CD4-positive, alpha-beta T cell (primary cell): Measurements from ENCODE around the gene SLITRK3. TPM values are rescaled to one million over a fixed set of nuclear protein-coding genes. Genes with fewer than 3 reads are reported as not detected.

Experiments used
- ATAC-seq: fragments of 200-7000 bp; cut with Tn5 transposase; one replicate; pipeline ENCODE4 v1.10.0; 2022; ENCODE audit warnings: mild to moderate bottlenecking; ENCODE audit not compliant: poor library complexity
- CTCF ChIA-PET: fragments of 350-600 bp; sonication (Branson Sonifier 250); formaldehyde crosslinking; loops from one replicate; lab custom pipeline; 2021; ENCODE audit warnings: antibody characterized with exemption, inconsistent platforms; lab: Charles Lee
- POLR2A ChIA-PET: fragments of 350-600 bp; sonication (Branson Sonifier 250); formaldehyde crosslinking; loops from one replicate; lab custom pipeline; 2021; ENCODE audit warnings: antibody characterized with exemption, inconsistent platforms; lab: Charles Lee
- DNase-seq, 14 experiments: peaks; one replicate each; pipeline ENCODE4 v3.0.0-alpha.2; 2013 to 2020; ENCODE audit warnings: mixed read lengths in 2 of 14
- H3K27ac ChIP-seq, 2 donors: one replicate each; pipeline versions ENCODE4 v1.5.1 to v1.7.0; 2013; ENCODE audit warnings: low read length in 2 of 2, low read depth in 1 of 2, mild to moderate bottlenecking in 1 of 2
- H3K27me3 ChIP-seq, 2 experiments: 1 replicate in 1 of 2; 2 replicates in 1 of 2; pipeline versions ENCODE4 v1.6.1 to v1.7.0; 2013; ENCODE audit warnings: low read length in 2 of 2, control low read depth in 1 of 2, mild to moderate bottlenecking in 1 of 2, moderate library complexity in 1 of 2; ENCODE audit not compliant: insufficient read depth in 2 of 2, control insufficient read depth in 1 of 2
- H3K36me3 ChIP-seq: one replicate; pipeline ENCODE4 v1.6.1; 2013; ENCODE audit warnings: low read length, control low read depth; ENCODE audit not compliant: insufficient read depth
- H3K4me1 ChIP-seq: one replicate; pipeline ENCODE4 v1.6.1; 2013; ENCODE audit warnings: low read length, control low read depth; ENCODE audit not compliant: insufficient read depth
- H3K4me3 ChIP-seq: one replicate; pipeline ENCODE4 v1.5.1; 2013; ENCODE audit warnings: mild to moderate bottlenecking, low read length, moderate library complexity
- H3K9me3 ChIP-seq, 2 experiments: 1 replicate in 1 of 2; 2 replicates in 1 of 2; pipeline versions ENCODE4 v1.6.1 to v1.7.0; 2013; ENCODE audit warnings: low read length in 2 of 2, mild to moderate bottlenecking in 2 of 2, control low read depth in 1 of 2, moderate library complexity in 1 of 2; ENCODE audit not compliant: control insufficient read depth in 1 of 2, insufficient read depth in 1 of 2
- H3K27ac Mint-ChIP-seq: one replicate; pipeline ENCODE4 v1.8.0; 2020; ENCODE audit warnings: mixed read lengths
- H3K27me3 Mint-ChIP-seq: one replicate; pipeline ENCODE4 v1.8.0; 2021; ENCODE audit warnings: mixed read lengths
- H3K36me3 Mint-ChIP-seq: one replicate; pipeline ENCODE4 v1.8.0; 2021; ENCODE audit warnings: low read depth, mixed read lengths
- H3K4me1 Mint-ChIP-seq: one replicate; pipeline ENCODE4 v1.8.0; 2021; ENCODE audit warnings: low read depth, mixed read lengths
- H3K4me3 Mint-ChIP-seq: one replicate; pipeline ENCODE4 v1.8.0; 2020; ENCODE audit warnings: mild to moderate bottlenecking, mixed read lengths
- H3K9me3 Mint-ChIP-seq: one replicate; pipeline ENCODE4 v1.8.0; 2020; ENCODE audit warnings: mixed read lengths
- intact Hi-C, 2 experiments: fragments of 100-400 bp; cut with DNase I in 1 of 2; cut with micrococcal nuclease in 1 of 2; formaldehyde crosslinking; loops; one replicate each; pipeline versions ENCODE4 v1.15.1 to v1.9.0; 2023 to 2025; cut with DNase I, micrococcal nuclease
- total RNA-seq, 174 experiments: library from RNA in 2 of 174; stranded (reverse) in 2 of 174; gene quantifications; one replicate each; pipeline ENCODE4 v1.2.3 and lab custom pipeline; 2021 to 2026
- TF ChIP-seq, protein P1 (sequence below): fragments of 200-600 bp; IDR thresholded peaks from one replicate; pipeline ENCODE4 v1.8.0; 2022; ENCODE audit warnings: antibody characterized with exemption, mild to moderate bottlenecking

SLITRK3 gene
- total RNA-seq, 2 experiments from 2014 or later, result not detected

DNA sequence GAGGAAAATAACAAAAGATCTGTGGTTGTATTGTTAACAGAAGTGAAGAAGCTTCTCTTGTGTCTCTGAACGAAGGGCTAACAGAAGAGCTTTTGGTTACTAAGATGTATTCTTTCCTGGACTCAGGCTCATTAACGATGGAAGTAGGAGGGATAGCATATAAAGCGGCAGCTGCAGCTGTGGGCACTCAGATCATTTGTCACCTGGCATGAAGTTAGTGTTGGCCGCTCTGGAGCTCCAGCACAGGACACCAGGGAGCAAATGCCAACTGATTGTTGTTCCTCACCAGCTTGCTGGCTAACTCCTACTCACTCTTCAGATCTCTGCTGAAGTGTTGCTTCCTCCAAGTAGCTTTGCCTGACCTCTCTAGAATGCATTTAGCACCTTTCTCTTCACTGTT is 15.5 kb upstream of the SLITRK3 start:
- Histone ChIP-seq H3K4me3 (no peak overlapping the region), H3K27ac (no peak overlapping the region), H3K4me1 (peaks cover 3% of the 10 kb centered on the region), H3K9me3 (peaks cover 0 to 2% of the 10 kb centered on the region in 2 experiments), H3K27me3 (no peaks in the 10 kb centered on the region), H3K36me3 (no peaks in the 10 kb centered on the region)
- ChIA-PET POLR2A (no interaction called here), CTCF (no interaction called here)
- TF ChIP-seq, protein P1, sequence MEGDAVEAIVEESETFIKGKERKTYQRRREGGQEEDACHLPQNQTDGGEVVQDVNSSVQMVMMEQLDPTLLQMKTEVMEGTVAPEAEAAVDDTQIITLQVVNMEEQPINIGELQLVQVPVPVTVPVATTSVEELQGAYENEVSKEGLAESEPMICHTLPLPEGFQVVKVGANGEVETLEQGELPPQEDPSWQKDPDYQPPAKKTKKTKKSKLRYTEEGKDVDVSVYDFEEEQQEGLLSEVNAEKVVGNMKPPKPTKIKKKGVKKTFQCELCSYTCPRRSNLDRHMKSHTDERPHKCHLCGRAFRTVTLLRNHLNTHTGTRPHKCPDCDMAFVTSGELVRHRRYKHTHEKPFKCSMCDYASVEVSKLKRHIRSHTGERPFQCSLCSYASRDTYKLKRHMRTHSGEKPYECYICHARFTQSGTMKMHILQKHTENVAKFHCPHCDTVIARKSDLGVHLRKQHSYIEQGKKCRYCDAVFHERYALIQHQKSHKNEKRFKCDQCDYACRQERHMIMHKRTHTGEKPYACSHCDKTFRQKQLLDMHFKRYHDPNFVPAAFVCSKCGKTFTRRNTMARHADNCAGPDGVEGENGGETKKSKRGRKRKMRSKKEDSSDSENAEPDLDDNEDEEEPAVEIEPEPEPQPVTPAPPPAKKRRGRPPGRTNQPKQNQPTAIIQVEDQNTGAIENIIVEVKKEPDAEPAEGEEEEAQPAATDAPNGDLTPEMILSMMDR, result no peak
- H3K36me3 Mint-ChIP-seq, result no peaks in the 10 kb centered on the region
- DNase-seq (no peak), ATAC-seq (no peak)
- H3K4me3 Mint-ChIP-seq, result no peak overlapping the region
- H3K9me3 Mint-ChIP-seq, result no peaks in the 10 kb centered on the region
- intact Hi-C loops, result no loop called here
- H3K4me1 Mint-ChIP-seq, result peaks cover 2% of the 10 kb centered on the region
- no peak overlapping the region for H3K27ac Mint-ChIP-seq
- peaks cover 2% of the 10 kb centered on the region for H3K27me3 Mint-ChIP-seq

DNA sequence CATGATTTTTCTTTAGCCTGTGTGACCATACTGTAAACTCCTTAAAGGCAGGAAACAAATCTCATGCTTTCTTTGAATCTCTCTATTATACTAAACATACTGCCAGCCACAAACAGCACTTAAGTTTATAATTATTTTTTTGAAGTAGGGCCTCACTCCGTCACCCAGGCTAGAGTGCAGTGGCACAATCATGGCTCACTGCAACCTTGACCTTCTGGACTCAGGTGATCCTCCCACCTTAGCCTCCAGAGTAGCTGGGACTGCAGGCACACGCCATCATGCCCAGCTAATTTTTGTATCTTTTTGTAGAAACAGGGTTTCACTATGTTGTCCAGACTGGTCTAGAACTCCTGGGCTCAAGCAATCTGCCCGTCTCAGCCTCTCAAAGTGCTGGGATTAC is 14.5 kb upstream of the SLITRK3 start:
- H3K4me3 ChIP-seq, result no peak overlapping the region
- ChIA-PET POLR2A (no interaction called here), CTCF (no interaction called here)
- Mint-ChIP-seq H3K4me3 (no peak overlapping the region), H3K27ac (no peak overlapping the region), H3K4me1 (peaks cover 4% of the 10 kb centered on the region), H3K27me3 (peaks cover 10% of the 10 kb centered on the region), H3K36me3 (no peaks in the 10 kb centered on the region), H3K9me3 (no peaks in the 10 kb centered on the region)
- ATAC-seq (no peak), DNase-seq (no peak)
- TF ChIP-seq, protein P1, result no peak
- no peaks in the 10 kb centered on the region for H3K36me3 ChIP-seq
- no peaks in the 10 kb centered on the region for H3K27me3 ChIP-seq
- peaks cover 4% of the 10 kb centered on the region for H3K4me1 ChIP-seq
- H3K27ac ChIP-seq, result no peak overlapping the region
- intact Hi-C loops, result no loop called here
- H3K9me3 ChIP-seq, result peaks cover 0 to 3% of the 10 kb centered on the region in 2 experiments

DNA sequence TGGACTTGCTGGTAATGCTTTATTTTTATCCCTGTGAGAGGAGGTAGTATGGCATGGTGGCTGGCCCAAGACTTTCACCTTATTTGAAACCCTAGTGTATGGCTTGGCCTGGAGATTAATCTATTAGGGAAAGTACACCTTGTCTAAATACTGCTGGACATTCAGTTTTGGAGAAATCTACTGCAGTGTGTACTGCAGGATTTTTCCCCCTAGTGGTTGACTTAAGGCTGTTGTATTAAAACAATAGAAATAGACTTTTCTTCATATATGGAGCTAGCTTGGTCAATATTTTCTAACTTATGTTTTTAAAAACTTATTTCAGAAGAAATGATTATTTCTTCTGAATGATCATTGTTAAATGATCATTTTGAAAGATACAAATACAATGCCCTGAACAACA is 13.9 kb upstream of the SLITRK3 start:
- Histone ChIP-seq H3K4me1 (peaks cover 4% of the 10 kb centered on the region), H3K27ac (no peak overlapping the region), H3K36me3 (no peaks in the 10 kb centered on the region), H3K27me3 (no peaks in the 10 kb centered on the region), H3K4me3 (no peak overlapping the region), H3K9me3 (peaks cover 0 to 3% of the 10 kb centered on the region in 2 experiments)
- ATAC-seq (no peak), DNase-seq (no peak)
- H3K4me3 Mint-ChIP-seq, result no peak overlapping the region
- TF ChIP-seq, protein P1, result no peak
- CTCF ChIA-PET, result no interaction called here
- intact Hi-C loops, result no loop called here
- H3K27me3 Mint-ChIP-seq, result peaks cover 11% of the 10 kb centered on the region
- peaks cover 4% of the 10 kb centered on the region for H3K4me1 Mint-ChIP-seq
- H3K9me3 Mint-ChIP-seq, result no peaks in the 10 kb centered on the region
- H3K36me3 Mint-ChIP-seq, result no peaks in the 10 kb centered on the region
- POLR2A ChIA-PET, result no interaction called here
- H3K27ac Mint-ChIP-seq, result no peak overlapping the region
